T1000 (cell line): ENCODE measurements around the gene PCDH9.
"Not testable (repeated sequence)": the region's sequence is repeated elsewhere in the genome, so short reads cannot be mapped to it uniquely, and the experiment has no call there.

Source experiments
- DNase-seq: peaks from one replicate; lab custom pipeline; 2025; ENCODE audit warnings: mixed read lengths; lab: John Stamatoyannopoulos, UW

Gene PCDH9

GRCh38 chr13:66265371-66265770 is 964.8 kb downstream of the PCDH9 start:
- DNase-seq: no peak

GRCh38 chr13:66264971-66265370 is 965.2 kb downstream of the PCDH9 start:
- DNase-seq: no peak

GRCh38 chr13:66262330-66262729 is 967.8 kb downstream of the PCDH9 start:
- DNase-seq: no peak

- not testable (repeated sequence) for DNase-seq
These were observed 970.7 kb downstream of the PCDH9 start for GRCh38 chr13:66259426-66259825.
